ENCODE results near the gene SLC9A9.

DNA sequence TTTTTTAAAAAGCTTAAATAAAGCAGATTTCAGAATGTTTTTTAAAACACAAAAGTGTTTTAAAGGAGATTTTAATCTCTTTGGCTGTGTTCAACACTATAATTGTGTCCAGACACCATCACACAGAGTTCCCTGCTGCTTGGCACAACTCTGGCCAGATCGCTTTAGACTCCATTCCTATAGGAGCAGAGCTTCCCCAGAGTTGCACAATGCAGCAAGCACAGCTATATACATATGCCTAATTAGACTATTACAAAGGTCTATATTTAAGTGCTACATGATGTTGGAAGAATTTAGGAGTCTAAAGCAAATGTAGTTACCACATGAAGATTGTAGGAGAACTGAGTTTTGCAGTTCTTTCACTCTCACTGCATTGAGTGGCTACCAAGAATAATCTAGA lies 11.2 kb downstream of the SLC9A9 start:
- TF ChIP-seq, protein P1, sequence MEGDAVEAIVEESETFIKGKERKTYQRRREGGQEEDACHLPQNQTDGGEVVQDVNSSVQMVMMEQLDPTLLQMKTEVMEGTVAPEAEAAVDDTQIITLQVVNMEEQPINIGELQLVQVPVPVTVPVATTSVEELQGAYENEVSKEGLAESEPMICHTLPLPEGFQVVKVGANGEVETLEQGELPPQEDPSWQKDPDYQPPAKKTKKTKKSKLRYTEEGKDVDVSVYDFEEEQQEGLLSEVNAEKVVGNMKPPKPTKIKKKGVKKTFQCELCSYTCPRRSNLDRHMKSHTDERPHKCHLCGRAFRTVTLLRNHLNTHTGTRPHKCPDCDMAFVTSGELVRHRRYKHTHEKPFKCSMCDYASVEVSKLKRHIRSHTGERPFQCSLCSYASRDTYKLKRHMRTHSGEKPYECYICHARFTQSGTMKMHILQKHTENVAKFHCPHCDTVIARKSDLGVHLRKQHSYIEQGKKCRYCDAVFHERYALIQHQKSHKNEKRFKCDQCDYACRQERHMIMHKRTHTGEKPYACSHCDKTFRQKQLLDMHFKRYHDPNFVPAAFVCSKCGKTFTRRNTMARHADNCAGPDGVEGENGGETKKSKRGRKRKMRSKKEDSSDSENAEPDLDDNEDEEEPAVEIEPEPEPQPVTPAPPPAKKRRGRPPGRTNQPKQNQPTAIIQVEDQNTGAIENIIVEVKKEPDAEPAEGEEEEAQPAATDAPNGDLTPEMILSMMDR (IDR thresholded peaks at IDR 0.05) = no peak
- no peak for TF ChIP-seq POLR2A (IDR thresholded peaks at IDR 0.05)
